ENCODE measurements around the gene EXOC3L4. TPM values are rescaled to one million over a fixed set of nuclear protein-coding genes. Genes with fewer than 3 reads are reported as not detected.

The EXOC3L4 gene
- total and polyA plus RNA-seq, 2 donors (not counting 3 experiments of a cell fraction or from before 2014, with no cell fraction given) = not detected

GRCh38 chr14:103112400-103113243, 18.1 kb downstream of the EXOC3L4 start:
- TF ChIP-seq POLR2A (IDR thresholded peaks at IDR 0.05; ENCODE audit: low read depth, low read length) = no peak
- TF ChIP-seq, protein P1, sequence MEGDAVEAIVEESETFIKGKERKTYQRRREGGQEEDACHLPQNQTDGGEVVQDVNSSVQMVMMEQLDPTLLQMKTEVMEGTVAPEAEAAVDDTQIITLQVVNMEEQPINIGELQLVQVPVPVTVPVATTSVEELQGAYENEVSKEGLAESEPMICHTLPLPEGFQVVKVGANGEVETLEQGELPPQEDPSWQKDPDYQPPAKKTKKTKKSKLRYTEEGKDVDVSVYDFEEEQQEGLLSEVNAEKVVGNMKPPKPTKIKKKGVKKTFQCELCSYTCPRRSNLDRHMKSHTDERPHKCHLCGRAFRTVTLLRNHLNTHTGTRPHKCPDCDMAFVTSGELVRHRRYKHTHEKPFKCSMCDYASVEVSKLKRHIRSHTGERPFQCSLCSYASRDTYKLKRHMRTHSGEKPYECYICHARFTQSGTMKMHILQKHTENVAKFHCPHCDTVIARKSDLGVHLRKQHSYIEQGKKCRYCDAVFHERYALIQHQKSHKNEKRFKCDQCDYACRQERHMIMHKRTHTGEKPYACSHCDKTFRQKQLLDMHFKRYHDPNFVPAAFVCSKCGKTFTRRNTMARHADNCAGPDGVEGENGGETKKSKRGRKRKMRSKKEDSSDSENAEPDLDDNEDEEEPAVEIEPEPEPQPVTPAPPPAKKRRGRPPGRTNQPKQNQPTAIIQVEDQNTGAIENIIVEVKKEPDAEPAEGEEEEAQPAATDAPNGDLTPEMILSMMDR (IDR thresholded peaks at IDR 0.05; ENCODE audit: extremely low read depth in 1 of 2, insufficient read depth in 1 of 2, low read depth in 1 of 2, low read length in 2 of 2) = no peak
- TF ChIP-seq EZH2 (IDR thresholded peaks at IDR 0.05; ENCODE audit: borderline replicate concordance, low read depth, low read length, severe bottlenecking) = no peak
- TF ChIP-seq POLR2AphosphoS5 (IDR thresholded peaks at IDR 0.05; ENCODE audit: insufficient read depth, low read depth, low read length) = no peak
- TF ChIP-seq MYC (IDR thresholded peaks at IDR 0.05; ENCODE audit: low read depth, low read length) = no peak
- no peak for TF ChIP-seq GATA2 (IDR thresholded peaks at IDR 0.05; ENCODE audit: insufficient read depth, insufficient read length, low read depth, low read length)
- TF ChIP-seq, protein P2, sequence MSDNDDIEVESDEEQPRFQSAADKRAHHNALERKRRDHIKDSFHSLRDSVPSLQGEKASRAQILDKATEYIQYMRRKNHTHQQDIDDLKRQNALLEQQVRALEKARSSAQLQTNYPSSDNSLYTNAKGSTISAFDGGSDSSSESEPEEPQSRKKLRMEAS (IDR thresholded peaks at IDR 0.05; ENCODE audit: insufficient read depth, insufficient read length) = no peak
- Histone ChIP-seq H3K36me3 (ENCODE audit: control insufficient read depth in 2 of 2, extremely low read depth in 1 of 2, insufficient read depth in 2 of 2, low read length in 2 of 2) (no peaks in the 10 kb centered on the region), H4K20me1 (replicated peaks; ENCODE audit: control insufficient read depth, extremely low read depth, insufficient read depth, low read length) (no peaks in the 10 kb centered on the region), H3K4me3 (replicated peaks in 1 of 3; ENCODE audit: insufficient read depth in 1 of 3, low read depth in 1 of 3, low read length in 3 of 3) (no peak overlapping the region), H3K9me3 (replicated peaks; ENCODE audit: control insufficient read depth, insufficient read depth, low read length) (no peaks in the 10 kb centered on the region), H3K9ac (replicated peaks; ENCODE audit: extremely low read depth, insufficient read depth, low read length) (no peak overlapping the region), H3K27me3 (ENCODE audit: control insufficient read depth in 2 of 2, insufficient read depth in 2 of 2, low read length in 2 of 2) (no peaks in the 10 kb centered on the region), H2AFZ (ENCODE audit: low read depth, low read length) (no peak overlapping the region), H3K9me1 (replicated peaks; ENCODE audit: control insufficient read depth, extremely low read depth, insufficient read depth, low read length) (no peaks in the 10 kb centered on the region), H3K4me2 (ENCODE audit: insufficient read depth, low read length) (no peak overlapping the region), H3K79me2 (ENCODE audit: control insufficient read depth, insufficient read depth, low read length) (no peaks in the 10 kb centered on the region), H3K4me1 (ENCODE audit: control insufficient read depth, extremely low read depth, insufficient read depth, low read length) (peaks cover 6% of the 10 kb centered on the region), H3K27ac (ENCODE audit: insufficient read depth, low read depth, low read length) (no peak overlapping the region)
- BruUV-seq (replicated peaks) = no TSS peak
- CTCF ChIA-PET = interaction anchor here (1.0 to 1.9 kb wide), 2 partner anchors 8 to 14 kb away, joined by 4 read pairs; no protein-coding TSS in a partner anchor
- dilution Hi-C loops (cut with MboI; ENCODE audit: extremely low pct_ligation_motif_present, low sequenced_read_pairs) (no loop called here), intact Hi-C loops (cut with micrococcal nuclease) (no loop called here)
- POLR2A ChIA-PET = no interaction called here
- no peak for DNase-seq (ENCODE audit: low read depth, low spot score)
- no peak for FAIRE-seq
